Measurements from ENCODE around the gene PKIG.
A peak's percentile ranks its signal among the peaks of the same experiment; 100 is the strongest.

The PKIG gene

GRCh38 chr20:44596876-44597275 lies 14.5 kb downstream of the PKIG start:
- no peak for DNase-seq (ENCODE audit: low read depth in 2 of 2)

GRCh38 chr20:44597516-44597915 lies 15.1 kb downstream of the PKIG start:
- DNase-seq (ENCODE audit: low read depth in 2 of 2): no peak

- DNase-seq (ENCODE audit: low read depth in 2 of 2): no peak
Observed at GRCh38 chr20:44597930-44598329, 15.6 kb downstream of the PKIG start.

- no peak for DNase-seq (ENCODE audit: low read depth in 2 of 2)
Observed at GRCh38 chr20:44598423-44599305, 16.3 kb downstream of the PKIG start.

- DNase-seq (ENCODE audit: low read depth in 2 of 2): no peak
Observed at GRCh38 chr20:44599715-44600114, 17.3 kb downstream of the PKIG start.

GRCh38 chr20:44600301-44600700 lies 17.9 kb downstream of the PKIG start:
- no peak for DNase-seq (ENCODE audit: low read depth in 2 of 2)

- no peak for DNase-seq (ENCODE audit: low read depth in 2 of 2)
Observed at GRCh38 chr20:44600758-44601201, 18.4 kb downstream of the PKIG start.

- DNase-seq (ENCODE audit: low read depth in 2 of 2): no peak
Observed at GRCh38 chr20:44601236-44601671, 18.9 kb downstream of the PKIG start.

GRCh38 chr20:44601801-44602204 lies 19.4 kb downstream of the PKIG start:
- DNase-seq (ENCODE audit: low read depth in 2 of 2): no peak

- DNase-seq (ENCODE audit: low read depth in 2 of 2): no peak
Observed at GRCh38 chr20:44603327-44603726, 20.9 kb downstream of the PKIG start.

- no peak for DNase-seq (ENCODE audit: low read depth in 2 of 2)
Observed at GRCh38 chr20:44606725-44607441, 24.5 kb downstream of the PKIG start.

- no peak for DNase-seq (ENCODE audit: low read depth in 2 of 2)
Observed at GRCh38 chr20:44609006-44609515, 26.7 kb downstream of the PKIG start.

GRCh38 chr20:44609516-44610312 lies 27.3 kb downstream of the PKIG start:
- DNase-seq (ENCODE audit: low read depth in 2 of 2): peak; percentile 59 to 66

- DNase-seq (ENCODE audit: low read depth in 2 of 2): no peak
Observed at GRCh38 chr20:44610313-44610962, 28.1 kb downstream of the PKIG start.

GRCh38 chr20:44613575-44613974 lies 31.2 kb downstream of the PKIG start:
- DNase-seq (ENCODE audit: low read depth in 2 of 2): no peak

- DNase-seq (ENCODE audit: low read depth in 2 of 2): no peak
Observed at GRCh38 chr20:44614525-44614924, 32.1 kb downstream of the PKIG start.

GRCh38 chr20:44615169-44615791 lies 32.9 kb downstream of the PKIG start:
- DNase-seq (ENCODE audit: low read depth in 2 of 2): no peak

- DNase-seq (ENCODE audit: low read depth in 2 of 2): no peak
Observed at GRCh38 chr20:44615876-44616603, 33.7 kb downstream of the PKIG start.

- DNase-seq (ENCODE audit: low read depth in 2 of 2): no peak
Observed at GRCh38 chr20:44616604-44616964, 34.2 kb downstream of the PKIG start.

- no peak for DNase-seq (ENCODE audit: low read depth in 2 of 2)
Observed at GRCh38 chr20:44618318-44618731, 35.9 kb downstream of the PKIG start.
